ENCODE data around the gene TBC1D30.
"Not testable (repeated sequence)": the region's sequence is repeated elsewhere in the genome, so short reads cannot be mapped to it uniquely, and the experiment has no call there.

The TBC1D30 gene

DNA sequence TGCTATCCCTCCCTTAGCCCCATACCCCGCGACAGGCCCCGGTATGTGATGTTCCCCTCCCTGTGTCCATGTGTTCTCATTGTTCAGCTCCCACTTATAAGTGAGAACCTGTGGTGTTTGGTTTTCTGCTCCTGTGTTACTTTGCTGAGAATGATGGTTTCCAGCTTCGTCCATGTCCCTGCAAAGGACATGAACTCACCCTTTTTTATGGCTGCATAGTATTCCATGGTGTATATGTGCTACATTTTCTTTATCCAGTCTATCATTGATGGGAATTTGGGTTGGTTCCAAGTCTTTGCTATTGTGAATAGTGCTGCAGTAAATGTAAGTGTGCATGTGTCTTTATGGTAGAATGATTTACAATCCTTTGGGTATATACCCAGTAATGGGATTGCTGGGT, 24.0 kb downstream of the TBC1D30 start:
- H4K91ac ChIP-seq (ENCODE audit: low read depth, low read length, poor library complexity); H2BK120ac ChIP-seq (ENCODE audit: low read depth, low read length); H3K4me1 ChIP-seq (ENCODE audit: control insufficient read depth in 2 of 2, insufficient read depth in 1 of 2, low read depth in 1 of 2, low read length in 2 of 2); H3K14ac ChIP-seq (ENCODE audit: low read length); H3K4me3 ChIP-seq (ENCODE audit: low read length in 2 of 2); DNase-seq (ENCODE audit: low spot score); H3K27ac ChIP-seq (replicated peaks; ENCODE audit: low read length); H3K4ac ChIP-seq (ENCODE audit: low read length); H2BK12ac ChIP-seq (ENCODE audit: low read length); H3K9me3 ChIP-seq (replicated peaks in 1 of 2; ENCODE audit: control insufficient read depth in 2 of 2, insufficient read depth in 1 of 2, low read depth in 1 of 2, low read length in 2 of 2); H3K18ac ChIP-seq (ENCODE audit: low read length); H3K23ac ChIP-seq (ENCODE audit: low read depth, low read length, poor library complexity); H3K27me3 ChIP-seq (ENCODE audit: control insufficient read depth in 3 of 3, insufficient read depth in 3 of 3, low read depth in 1 of 3, low read length in 3 of 3); H2BK5ac ChIP-seq (ENCODE audit: low read length); H2AK5ac ChIP-seq (ENCODE audit: low read depth, low read length); H4K8ac ChIP-seq (ENCODE audit: low read depth, low read length); H3K79me1 ChIP-seq (ENCODE audit: low read depth, low read length); H2AFZ ChIP-seq (ENCODE audit: low read length); H3K9ac ChIP-seq (ENCODE audit: low read depth, low read length, poor library complexity); H3K4me2 ChIP-seq (ENCODE audit: insufficient read depth, low read length, poor library complexity, severe bottlenecking); H3K36me3 ChIP-seq (replicated peaks in 1 of 2; ENCODE audit: control insufficient read depth in 2 of 2, insufficient read depth in 2 of 2, low read length in 2 of 2); H2BK15ac ChIP-seq (ENCODE audit: low read length): not testable (repeated sequence)
- WGBS, 2 donors (ENCODE audit: extremely low coverage in 2 of 2, insufficient read length in 2 of 2, insufficient replicate concordance in 1 of 2) = no CpG with 5 or more reads among the region's 4 CpGs

DNA sequence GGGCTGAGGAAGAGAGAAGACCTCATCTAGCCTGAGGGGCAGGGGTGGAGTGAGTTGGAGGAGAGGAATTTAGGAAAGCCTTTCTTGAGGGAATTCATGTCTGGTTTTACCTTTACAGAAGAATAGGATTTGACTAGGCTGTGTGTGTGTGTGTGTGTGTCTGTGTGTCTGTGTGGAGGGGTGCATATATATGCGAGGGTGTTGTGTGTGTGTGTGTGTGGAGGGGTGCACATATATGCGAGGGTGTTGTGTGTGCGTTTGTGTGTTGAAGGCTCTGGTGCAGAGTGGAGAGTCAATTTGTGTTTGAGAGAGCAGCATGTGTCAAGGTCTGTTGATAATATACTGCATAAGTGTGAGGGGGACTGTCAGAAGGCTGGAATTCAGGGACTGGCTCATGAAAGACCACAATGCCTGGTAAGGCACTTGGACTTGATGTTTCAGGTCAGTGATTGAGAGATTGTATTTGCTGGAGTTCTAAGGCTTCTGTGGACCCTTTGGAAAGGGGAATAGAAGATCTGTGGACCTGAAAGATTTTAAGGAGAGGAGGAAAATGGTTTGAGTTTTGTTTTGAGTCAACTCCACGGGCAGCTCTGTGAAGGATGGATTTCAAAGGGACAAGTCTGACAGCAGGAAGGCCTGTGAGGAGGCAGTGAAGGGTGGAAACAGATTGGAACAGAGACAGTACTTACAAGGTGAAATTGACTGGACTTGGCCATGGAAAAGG, 34.6 kb downstream of the TBC1D30 start:
- Histone ChIP-seq H2AFZ (ENCODE audit: low read length) (no peak overlapping the region), H2BK15ac (ENCODE audit: low read length) (no peak overlapping the region), H3K36me3 (replicated peaks in 1 of 2; ENCODE audit: control insufficient read depth in 2 of 2, insufficient read depth in 2 of 2, low read length in 2 of 2) (no peaks in the 10 kb centered on the region), H2BK5ac (ENCODE audit: low read length) (no peak overlapping the region), H3K23ac (ENCODE audit: low read depth, low read length, poor library complexity) (no peak overlapping the region), H3K14ac (ENCODE audit: low read length) (no peak overlapping the region), H3K4ac (ENCODE audit: low read length) (no peak overlapping the region), H3K27me3 (ENCODE audit: control insufficient read depth in 3 of 3, insufficient read depth in 3 of 3, low read depth in 1 of 3, low read length in 3 of 3) (peaks cover 0 to 39% (median 2%) of the 10 kb centered on the region in 3 experiments), H2AK5ac (ENCODE audit: low read depth, low read length) (no peak overlapping the region), H2BK120ac (ENCODE audit: low read depth, low read length) (no peak overlapping the region), H3K4me2 (ENCODE audit: insufficient read depth, low read length, poor library complexity, severe bottlenecking) (no peak overlapping the region), H3K4me1 (ENCODE audit: control insufficient read depth in 2 of 2, insufficient read depth in 1 of 2, low read depth in 1 of 2, low read length in 2 of 2) (no peaks in the 10 kb centered on the region), H3K4me3 (ENCODE audit: low read length in 2 of 2) (no peak overlapping the region), H3K9ac (ENCODE audit: low read depth, low read length, poor library complexity) (no peak overlapping the region), H4K91ac (ENCODE audit: low read depth, low read length, poor library complexity) (no peak overlapping the region), H3K18ac (ENCODE audit: low read length) (no peak overlapping the region), H2BK12ac (ENCODE audit: low read length) (no peak overlapping the region), H3K27ac (replicated peaks; ENCODE audit: low read length) (no peak overlapping the region), H4K8ac (ENCODE audit: low read depth, low read length) (no peak overlapping the region), H3K79me1 (ENCODE audit: low read depth, low read length) (no peaks in the 10 kb centered on the region), H3K9me3 (replicated peaks in 1 of 2; ENCODE audit: control insufficient read depth in 2 of 2, insufficient read depth in 1 of 2, low read depth in 1 of 2, low read length in 2 of 2) (no peaks in the 10 kb centered on the region)
- DNase-seq (ENCODE audit: low spot score) = no peak
- WGBS, 2 donors (ENCODE audit: extremely low coverage in 2 of 2, insufficient read length in 2 of 2, insufficient replicate concordance in 1 of 2) = 100% methylated on average over 3 of the region's 4 CpGs; no CpG with 5 or more reads in 1 of the 2 donors

DNA sequence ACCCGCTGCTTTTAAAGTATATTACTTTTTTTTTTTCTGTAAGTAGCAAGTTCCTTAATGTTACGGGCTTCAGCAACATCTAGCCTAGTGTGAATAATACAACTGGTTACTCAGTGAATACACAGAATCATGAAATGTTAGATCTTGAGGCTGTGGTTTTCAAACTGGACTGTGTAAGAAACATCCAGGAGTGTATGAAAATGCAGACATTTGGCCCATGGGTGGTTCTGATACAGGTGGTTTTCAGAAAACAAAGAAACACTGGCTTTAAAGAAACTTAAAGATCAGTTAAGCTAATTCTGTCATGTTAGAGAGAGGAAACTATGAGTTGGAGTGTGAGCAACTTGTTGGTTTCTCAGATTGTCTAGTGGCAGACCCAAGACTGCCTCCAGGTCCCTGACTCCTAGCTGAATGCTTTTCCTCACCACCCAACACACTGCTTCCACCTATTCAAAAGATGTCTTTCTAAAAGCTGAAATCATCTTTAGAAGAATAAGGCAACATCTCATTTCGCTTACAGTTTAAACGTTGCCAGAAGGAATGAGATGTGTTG, 36.1 kb downstream of the TBC1D30 start:
- Histone ChIP-seq H3K4me3 (ENCODE audit: low read length in 2 of 2) (no peak overlapping the region), H3K27me3 (ENCODE audit: control insufficient read depth in 3 of 3, insufficient read depth in 3 of 3, low read depth in 1 of 3, low read length in 3 of 3) (peaks cover 0 to 45% (median 2%) of the 10 kb centered on the region in 3 experiments), H3K27ac (replicated peaks; ENCODE audit: low read length) (no peak overlapping the region), H2AFZ (ENCODE audit: low read length) (no peak overlapping the region), H4K91ac (ENCODE audit: low read depth, low read length, poor library complexity) (no peak overlapping the region), H3K4ac (ENCODE audit: low read length) (no peak overlapping the region), H3K4me2 (ENCODE audit: insufficient read depth, low read length, poor library complexity, severe bottlenecking) (no peak overlapping the region), H3K23ac (ENCODE audit: low read depth, low read length, poor library complexity) (no peak overlapping the region), H2BK5ac (ENCODE audit: low read length) (no peak overlapping the region), H3K18ac (ENCODE audit: low read length) (no peak overlapping the region), H3K9me3 (replicated peaks in 1 of 2; ENCODE audit: control insufficient read depth in 2 of 2, insufficient read depth in 1 of 2, low read depth in 1 of 2, low read length in 2 of 2) (no peaks in the 10 kb centered on the region), H4K8ac (ENCODE audit: low read depth, low read length) (no peak overlapping the region), H3K36me3 (replicated peaks in 1 of 2; ENCODE audit: control insufficient read depth in 2 of 2, insufficient read depth in 2 of 2, low read length in 2 of 2) (no peaks in the 10 kb centered on the region), H2BK15ac (ENCODE audit: low read length) (no peak overlapping the region), H2BK12ac (ENCODE audit: low read length) (no peak overlapping the region), H2AK5ac (ENCODE audit: low read depth, low read length) (no peak overlapping the region), H3K9ac (ENCODE audit: low read depth, low read length, poor library complexity) (no peak overlapping the region), H3K79me1 (ENCODE audit: low read depth, low read length) (no peaks in the 10 kb centered on the region), H3K4me1 (ENCODE audit: control insufficient read depth in 2 of 2, insufficient read depth in 1 of 2, low read depth in 1 of 2, low read length in 2 of 2) (peaks cover 0 to 4% of the 10 kb centered on the region in 2 donors), H3K14ac (ENCODE audit: low read length) (no peak overlapping the region), H2BK120ac (ENCODE audit: low read depth, low read length) (no peak overlapping the region)
- no peak for DNase-seq (ENCODE audit: low spot score)
- no CpG with 5 or more reads among the region's 4 CpGs for WGBS, 2 donors (ENCODE audit: extremely low coverage in 2 of 2, insufficient read length in 2 of 2, insufficient replicate concordance in 1 of 2)

DNA sequence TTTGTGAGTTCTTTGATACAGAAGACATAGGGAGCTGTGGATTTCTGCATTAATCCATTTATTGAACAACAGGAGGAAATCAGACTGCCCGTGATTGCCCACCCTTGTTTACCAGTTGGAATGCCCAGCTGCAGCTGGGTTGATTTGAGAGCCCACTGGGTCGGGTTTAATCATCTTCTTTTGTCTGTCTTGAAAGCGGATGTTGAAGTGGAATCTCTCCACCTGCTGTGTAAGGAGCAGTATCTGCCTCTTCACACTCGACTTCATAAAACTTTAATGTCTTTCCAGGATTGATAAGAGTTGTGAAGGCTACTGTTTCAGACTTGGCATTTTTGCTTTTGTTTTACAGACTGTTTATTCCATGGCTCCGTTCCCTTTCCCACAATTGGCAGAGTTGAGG, 39.9 kb downstream of the TBC1D30 start:
- Histone ChIP-seq H3K4me2 (ENCODE audit: insufficient read depth, low read length, poor library complexity, severe bottlenecking) (no peak overlapping the region), H3K4me1 (ENCODE audit: control insufficient read depth in 2 of 2, insufficient read depth in 1 of 2, low read depth in 1 of 2, low read length in 2 of 2) (peaks cover 0 to 4% of the 10 kb centered on the region in 2 donors), H2BK15ac (ENCODE audit: low read length) (no peak overlapping the region), H3K4ac (ENCODE audit: low read length) (no peak overlapping the region), H3K18ac (ENCODE audit: low read length) (no peak overlapping the region), H4K91ac (ENCODE audit: low read depth, low read length, poor library complexity) (no peak overlapping the region), H3K27ac (replicated peaks; ENCODE audit: low read length) (no peak overlapping the region), H3K14ac (ENCODE audit: low read length) (no peak overlapping the region), H3K9ac (ENCODE audit: low read depth, low read length, poor library complexity) (no peak overlapping the region), H2BK5ac (ENCODE audit: low read length) (no peak overlapping the region), H3K4me3 (ENCODE audit: low read length in 2 of 2) (no peak overlapping the region), H4K8ac (ENCODE audit: low read depth, low read length) (no peak overlapping the region), H3K79me1 (ENCODE audit: low read depth, low read length) (no peaks in the 10 kb centered on the region), H2BK12ac (ENCODE audit: low read length) (no peak overlapping the region), H3K9me3 (replicated peaks in 1 of 2; ENCODE audit: control insufficient read depth in 2 of 2, insufficient read depth in 1 of 2, low read depth in 1 of 2, low read length in 2 of 2) (no peaks in the 10 kb centered on the region), H2BK120ac (ENCODE audit: low read depth, low read length) (no peak overlapping the region), H3K27me3 (ENCODE audit: control insufficient read depth in 3 of 3, insufficient read depth in 3 of 3, low read depth in 1 of 3, low read length in 3 of 3) (peaks cover 0 to 50% (median 2%) of the 10 kb centered on the region in 3 experiments), H3K36me3 (replicated peaks in 1 of 2; ENCODE audit: control insufficient read depth in 2 of 2, insufficient read depth in 2 of 2, low read length in 2 of 2) (no peaks in the 10 kb centered on the region), H2AK5ac (ENCODE audit: low read depth, low read length) (no peak overlapping the region), H2AFZ (ENCODE audit: low read length) (no peak overlapping the region), H3K23ac (ENCODE audit: low read depth, low read length, poor library complexity) (no peak overlapping the region)
- no CpG with 5 or more reads among the region's 5 CpGs for WGBS, 2 donors (ENCODE audit: extremely low coverage in 2 of 2, insufficient read length in 2 of 2, insufficient replicate concordance in 1 of 2)
- peak; percentile 8 for DNase-seq (ENCODE audit: low spot score)
